NCI-H748 treated with DMSO at 0.1 percent for 48 hours (cell line): ENCODE data around the gene SP9.
A peak's percentile ranks its signal among the peaks of the same experiment; 100 is the strongest.

ENCODE experiments used
- DNase-seq: peaks from one replicate; lab custom pipeline; 2025; lab: John Stamatoyannopoulos, UW

SP9 gene

DNA sequence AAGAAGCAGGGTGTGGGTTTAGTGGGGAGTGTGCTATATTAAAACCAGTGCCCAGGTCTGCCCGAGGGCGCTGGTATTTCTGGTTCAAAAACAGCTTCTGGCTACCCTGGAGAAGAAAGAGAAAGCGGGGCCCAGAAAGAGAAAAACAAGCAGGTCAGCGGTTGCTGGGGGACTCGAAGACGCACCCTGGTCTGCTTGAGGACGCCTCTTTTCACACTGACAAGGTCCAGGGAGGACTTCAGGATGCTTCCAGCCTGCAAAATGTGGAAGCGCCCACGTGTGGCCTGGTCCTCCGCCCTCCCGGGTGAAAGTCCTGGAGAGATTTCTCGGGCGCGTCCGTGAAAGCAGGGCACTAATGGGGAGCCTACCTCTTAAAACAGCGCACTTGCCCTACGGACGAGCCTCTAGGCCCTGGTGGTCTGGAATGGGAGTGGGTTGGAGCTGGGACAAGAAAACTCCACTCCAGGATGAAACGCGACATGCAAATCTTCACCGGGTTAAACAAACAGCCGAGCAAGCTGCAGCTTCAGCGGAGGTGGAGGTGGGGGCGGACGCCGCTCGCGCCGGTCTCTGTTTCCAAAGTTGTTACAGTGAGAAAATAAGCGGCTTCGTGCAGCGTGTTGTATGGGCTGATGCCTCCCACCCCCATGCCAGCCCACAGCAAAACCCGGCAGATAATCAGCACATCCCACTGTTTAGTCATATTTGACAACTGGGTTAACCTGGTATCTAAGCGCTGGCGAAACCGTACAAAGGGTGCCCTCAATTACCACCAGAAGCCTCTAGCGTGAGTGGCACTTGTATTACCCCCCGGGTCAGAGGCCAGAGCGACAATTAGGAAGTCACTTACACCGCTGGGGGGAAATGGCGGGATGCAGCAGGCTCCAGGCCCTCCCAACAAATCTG lies 1.1 kb upstream of the SP9 start:
- no peak for DNase-seq

DNA sequence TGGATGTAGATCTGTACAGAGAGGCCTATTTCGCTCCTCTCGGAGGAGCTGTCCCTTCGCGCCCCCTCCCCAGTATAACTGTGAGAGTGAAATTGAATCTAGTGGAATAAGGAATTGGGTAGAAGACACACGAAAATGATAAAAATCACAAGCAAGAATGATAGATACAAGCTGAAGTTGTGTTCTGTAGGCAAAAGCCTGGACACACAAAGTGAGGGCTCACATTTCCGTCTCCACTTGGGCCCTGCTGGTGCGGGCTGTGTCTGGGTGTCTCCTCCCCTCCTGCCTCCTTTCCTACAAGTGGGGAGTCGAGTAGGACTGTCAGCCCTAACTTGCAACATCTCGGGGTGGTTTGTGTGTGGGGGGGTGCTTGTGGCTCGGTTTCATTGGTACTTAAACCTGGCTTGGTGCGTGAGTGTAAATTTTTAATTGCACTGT lies 457 bp upstream of the SP9 start:
- no peak for DNase-seq

DNA sequence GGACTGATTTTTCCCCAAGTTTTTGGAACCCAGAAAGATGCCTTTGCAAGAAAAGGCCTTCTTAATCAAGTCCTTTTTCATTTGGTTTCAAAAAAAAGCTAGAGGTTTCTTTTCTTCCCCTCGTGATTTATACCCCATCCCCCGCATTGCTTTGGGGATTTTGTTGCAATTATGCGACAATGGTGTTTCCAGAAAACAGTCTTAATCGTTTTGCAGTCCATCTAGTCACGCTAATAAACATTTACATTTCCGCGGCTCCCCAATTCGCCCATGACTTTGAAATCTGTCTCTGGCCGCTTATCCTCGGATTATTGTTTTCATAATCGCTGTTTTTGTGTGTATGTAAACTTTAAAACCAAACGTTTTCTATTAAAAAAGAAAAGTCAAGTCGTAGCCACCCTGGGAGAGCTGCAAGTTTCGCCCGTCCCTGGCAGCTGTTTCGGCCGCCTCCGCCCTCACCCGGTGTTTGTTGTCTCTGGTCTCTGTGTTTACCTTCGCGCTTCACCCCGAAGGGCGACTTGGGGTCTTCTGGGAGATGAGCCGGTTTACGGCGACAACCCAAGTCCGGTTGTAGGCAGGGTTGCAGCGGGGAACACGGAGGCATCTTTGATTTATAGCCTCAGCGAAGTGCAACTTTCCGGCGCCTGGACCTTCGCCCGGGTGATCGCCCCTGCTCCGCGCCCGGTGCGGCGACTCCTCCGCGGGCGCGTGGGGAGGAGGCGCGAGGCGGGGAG lies 667 bp downstream of the SP9 start:
- no peak for DNase-seq

DNA sequence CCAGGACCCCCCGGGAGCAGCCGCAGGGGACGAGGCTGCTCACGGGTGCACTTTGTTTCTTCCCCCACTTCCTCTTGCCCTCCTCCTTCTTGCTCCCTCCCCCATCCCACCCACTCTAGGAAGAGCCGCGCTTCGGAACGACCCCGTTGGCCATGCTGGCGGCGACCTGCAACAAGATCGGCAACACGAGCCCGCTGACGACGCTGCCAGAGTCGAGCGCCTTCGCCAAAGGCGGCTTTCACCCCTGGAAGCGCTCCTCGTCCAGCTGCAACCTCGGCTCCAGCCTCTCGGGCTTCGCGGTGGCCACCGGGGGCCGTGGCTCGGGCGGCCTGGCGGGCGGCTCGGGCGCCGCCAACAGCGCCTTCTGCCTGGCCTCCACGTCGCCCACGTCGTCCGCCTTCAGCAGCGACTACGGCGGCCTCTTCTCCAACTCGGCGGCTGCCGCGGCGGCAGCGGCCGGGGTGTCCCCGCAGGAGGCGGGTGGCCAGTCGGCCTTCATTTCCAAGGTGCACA lies 1.3 kb downstream of the SP9 start:
- DNase-seq: peak; percentile 53

DNA sequence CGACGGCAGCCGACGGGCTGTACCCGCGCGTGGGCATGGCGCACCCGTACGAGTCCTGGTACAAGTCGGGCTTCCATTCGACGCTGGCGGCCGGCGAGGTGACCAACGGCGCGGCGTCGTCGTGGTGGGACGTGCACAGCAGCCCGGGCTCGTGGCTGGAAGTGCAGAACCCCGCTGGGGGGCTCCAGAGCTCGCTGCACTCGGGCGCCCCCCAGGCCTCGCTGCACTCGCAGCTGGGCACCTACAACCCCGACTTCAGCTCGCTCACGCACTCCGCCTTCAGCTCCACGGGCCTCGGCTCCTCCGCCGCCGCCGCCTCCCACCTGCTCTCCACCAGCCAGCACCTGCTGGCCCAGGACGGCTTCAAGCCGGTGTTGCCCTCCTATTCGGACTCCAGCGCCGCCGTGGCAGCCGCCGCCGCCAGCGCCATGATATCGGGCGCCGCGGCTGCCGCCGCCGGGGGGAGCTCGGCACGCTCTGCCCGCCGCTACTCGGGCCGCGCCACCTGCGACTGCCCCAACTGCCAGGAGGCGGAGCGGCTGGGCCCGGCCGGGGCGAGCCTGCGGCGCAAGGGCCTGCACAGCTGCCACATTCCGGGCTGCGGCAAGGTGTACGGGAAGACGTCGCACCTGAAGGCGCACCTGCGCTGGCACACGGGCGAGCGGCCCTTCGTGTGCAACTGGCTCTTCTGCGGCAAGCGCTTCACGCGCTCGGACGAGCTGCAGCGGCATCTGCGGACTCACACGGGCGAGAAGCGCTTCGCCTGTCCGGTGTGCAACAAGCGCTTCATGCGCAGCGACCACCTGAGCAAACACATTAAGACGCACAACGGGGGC lies 2.0 kb downstream of the SP9 start:
- DNase-seq: peak; percentile 53

DNA sequence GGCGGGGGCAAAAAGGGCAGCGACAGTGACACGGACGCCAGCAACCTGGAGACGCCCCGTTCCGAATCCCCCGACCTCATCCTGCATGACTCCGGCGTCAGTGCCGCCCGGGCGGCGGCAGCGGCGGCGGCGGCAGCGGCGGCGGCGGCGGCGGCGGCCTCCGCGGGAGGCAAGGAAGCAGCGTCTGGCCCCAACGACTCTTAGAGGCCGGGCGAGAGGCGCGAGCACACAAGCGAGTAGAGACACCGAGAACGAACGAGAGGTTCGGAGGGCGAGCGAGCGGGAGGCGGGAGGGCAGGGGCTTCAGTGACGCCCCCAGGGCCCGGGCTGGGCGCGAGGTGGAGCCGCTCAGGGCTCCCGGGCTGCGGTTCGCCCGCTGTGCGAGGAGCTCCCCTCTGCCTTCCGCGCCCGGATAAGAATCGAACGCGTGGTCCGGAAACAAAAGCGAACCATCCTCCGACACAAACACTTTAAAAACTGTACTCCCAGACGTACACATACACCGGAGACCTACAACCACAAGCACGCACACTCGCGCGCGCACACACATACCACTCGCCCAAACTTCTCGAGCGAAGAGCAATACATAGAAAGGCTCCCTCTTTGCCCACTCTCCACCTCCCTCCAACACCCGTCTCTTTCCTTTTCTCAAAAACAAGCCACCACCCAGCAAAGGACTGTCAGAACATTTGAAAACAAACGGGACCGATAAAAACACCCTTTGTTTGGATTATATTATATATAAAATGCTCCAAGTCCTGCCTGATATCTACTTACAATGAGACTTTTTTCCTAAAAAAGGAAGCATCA lies 2.8 kb downstream of the SP9 start:
- no peak for DNase-seq

DNA sequence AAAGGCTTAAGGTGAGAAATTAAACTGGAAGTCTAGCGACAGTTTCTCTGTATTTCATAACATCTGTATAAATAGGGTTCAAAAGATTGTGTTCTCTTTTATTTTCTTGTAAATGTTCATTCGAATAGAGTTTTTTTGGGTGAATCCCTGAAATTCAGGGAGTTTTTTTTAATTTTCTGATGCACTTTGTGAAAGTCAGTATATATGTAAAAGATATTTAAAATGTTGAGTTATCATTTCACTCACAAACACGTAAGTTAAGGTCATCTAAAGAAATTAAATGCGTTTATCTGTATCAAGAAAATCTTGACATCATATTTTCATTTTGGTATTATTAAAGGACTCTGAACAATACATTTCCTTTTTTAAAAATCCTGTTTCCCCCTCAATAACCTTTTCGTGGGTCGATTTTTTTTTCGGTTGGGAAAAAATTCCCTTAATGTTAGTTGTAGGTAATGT lies 3.4 kb downstream of the SP9 start:
- no peak for DNase-seq

DNA sequence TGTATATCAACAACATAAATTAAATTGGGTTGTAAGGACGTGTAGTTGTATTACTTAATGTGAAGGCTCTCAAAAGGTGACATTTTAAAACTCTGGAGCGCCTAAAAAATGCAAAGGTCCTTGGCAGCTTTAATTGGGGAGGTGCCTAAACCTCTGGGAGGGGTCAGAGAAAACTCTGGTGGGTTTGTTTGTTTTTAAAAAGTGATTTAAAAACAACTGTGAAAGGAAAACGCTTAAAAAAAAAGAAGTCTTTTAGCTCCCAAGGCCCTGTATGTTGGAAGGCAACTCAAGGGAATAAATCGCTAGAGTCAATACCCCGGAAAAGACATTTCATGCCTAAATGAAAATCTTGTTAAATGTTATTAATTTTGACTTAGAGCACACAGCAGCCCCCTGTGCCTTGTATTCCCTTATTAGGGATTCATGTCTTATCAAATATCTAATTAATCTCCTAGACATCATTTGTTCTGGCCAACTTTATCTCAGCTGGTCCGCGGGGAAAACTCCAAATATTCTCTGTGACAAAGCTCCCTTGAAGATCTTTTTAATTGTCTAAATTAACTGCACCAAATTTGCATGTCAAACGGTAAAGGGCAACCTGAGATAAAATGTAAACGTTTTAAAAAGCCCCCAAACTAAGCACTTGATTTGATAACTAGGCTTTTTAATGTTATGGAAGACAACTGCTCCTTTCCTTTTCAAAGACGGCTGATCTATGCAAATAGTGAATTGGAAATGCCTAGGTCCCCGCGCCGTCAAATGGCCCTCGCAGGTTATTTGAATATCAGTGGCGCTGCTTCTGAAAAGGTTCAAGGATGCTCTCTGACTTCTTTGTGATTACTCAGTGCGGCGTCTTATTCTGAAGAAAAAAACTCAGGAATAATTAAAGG lies 4.2 kb downstream of the SP9 start:
- DNase-seq: no peak

DNA sequence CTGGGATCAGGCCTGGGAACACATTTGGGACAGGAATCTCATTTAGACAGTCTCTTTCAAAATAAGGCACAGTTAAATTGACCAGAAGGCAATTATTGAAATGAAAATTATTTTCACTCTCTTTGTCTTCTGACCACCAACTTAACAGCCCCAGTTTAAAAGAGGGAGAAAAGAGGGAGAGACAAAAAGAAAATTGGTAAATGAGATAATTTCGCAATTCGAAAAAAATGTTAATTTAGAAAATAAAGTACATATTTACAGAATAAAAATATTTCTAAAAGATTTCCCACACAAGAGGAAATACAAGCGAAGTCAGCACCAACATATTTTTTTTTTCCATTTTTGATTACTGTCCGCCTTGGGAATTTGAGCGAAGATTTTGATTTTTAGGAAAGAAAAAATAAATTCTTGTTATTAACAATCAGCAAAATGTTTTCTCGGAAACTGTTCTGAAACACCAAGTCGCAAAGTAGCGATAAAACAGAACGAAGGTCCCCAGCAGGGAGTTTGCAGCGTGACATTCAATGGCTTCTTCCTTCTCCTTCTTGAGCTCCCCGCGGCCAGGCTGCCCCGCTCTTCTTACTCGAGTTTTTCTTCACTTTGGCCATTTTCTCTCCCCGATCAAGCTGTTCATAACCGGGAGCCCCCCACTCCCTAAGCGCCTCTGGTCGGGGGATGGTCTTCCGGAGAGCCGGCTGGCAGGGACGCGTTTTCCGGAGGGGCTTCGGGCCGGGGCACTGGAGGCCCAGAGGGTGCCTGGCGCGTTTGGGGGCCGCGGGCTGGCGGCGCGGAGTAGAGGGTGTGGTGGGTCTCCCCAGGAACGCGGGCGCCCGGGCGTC lies 5.0 kb downstream of the SP9 start:
- no peak for DNase-seq

DNA sequence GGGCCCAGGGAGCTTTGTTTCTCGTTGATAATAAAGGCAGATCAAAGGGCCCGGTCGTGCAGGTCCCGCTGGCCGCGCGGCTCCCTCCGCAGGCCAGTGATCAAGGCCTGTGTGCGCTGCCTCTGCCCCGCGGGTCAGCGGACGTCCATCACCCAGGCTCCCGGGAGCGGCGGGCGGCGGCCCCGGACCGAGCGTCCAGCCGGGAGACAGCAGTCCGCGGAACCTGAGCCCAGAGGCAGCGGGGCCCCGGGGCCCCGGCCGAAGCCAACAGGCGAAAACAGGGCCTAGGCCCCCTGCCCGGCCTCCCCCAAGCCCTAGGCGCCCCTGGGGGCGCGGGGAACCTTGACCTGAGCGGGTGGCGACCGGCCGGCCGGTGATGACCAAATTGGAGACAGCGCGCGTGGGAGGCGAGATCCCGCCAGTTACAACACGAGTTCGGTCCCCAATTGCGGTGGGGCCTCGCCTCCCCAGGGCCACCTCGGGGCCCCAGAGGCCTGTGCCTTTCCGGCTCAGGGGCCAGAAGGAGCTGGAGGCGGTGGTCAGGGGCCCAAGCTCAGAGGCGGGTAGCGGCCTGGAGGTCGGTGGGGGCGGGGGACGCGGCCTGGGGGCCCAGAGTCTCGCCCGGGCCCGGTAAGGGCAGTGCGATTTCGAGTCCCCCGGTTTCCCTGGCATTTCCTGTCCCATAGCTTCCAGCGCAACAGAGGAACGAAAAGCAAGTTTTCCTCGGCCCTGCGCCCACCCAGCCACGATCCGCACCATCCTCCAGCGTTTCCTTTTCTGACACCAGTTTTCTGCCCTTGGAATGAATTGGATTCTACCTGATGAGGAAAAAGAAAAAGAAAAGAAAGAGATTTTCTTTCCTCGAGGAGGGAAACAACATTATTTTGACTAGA lies 5.9 kb downstream of the SP9 start:
- DNase-seq: no peak

DNA sequence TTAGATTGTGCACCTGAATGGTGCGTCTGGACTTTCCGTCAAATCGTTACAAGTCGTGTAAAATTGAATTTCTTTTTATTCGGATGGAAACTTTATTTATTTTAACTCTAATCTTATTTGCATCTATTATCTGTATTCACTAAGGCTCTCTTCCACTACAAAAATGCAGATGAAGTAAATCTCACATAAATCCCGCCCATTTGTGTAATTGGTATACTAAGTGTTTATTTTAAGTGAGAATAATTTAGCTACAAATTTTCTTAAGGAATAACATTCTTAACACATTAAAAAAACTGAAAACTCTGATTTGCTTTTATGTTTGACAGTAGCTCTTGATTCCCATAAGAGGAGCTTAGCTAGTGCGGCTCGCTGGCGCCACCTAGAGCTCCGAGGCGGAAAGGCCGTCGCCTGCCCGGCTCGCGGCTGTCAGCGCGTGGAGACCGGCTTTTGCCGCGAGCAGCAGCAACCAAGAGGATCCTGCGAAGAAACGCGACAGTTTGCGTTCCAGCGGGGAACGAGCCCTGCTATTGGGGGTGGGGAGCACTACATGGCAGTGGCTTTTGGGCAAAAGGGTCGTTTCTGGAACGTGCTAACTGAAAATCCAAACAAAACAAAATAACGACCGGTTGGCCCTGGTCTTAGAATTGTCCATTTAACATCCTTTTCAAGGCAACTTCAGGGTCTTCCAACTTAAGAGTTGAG lies 6.7 kb downstream of the SP9 start:
- DNase-seq: peak; percentile 79

DNA sequence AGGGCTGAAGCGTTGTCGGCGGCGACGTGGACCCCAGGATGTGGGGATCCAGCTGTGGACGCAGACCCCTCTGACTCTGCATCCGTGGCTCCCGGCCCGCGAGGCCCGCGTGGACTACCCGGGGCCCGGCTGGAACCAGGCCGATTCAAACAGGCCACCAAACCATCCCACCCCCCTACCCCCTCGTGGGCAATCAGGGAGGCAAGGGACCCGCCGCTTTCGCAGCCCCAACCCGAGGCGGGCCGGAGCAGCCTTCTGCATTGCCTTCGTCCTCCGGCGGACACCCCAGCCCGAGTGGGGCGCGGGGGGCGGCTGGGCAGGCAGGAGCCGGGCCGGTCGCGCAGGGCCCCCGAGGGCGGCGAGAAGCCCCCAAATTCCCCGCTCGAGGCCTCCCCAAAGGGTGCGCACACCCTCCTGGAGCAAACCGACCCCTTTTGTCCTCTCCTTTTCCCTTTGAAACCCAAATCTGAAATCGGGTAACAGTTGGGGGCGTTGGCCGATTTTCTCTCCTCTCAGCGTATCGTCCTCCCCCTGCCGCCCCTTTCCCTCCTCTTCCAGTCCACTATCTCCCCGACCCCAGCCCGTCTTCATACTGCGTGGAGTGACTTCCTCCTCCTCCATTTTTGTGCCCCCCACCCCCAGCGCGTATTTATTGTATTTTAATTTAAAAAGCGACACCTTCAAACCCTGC lies 7.4 kb downstream of the SP9 start:
- DNase-seq: no peak

DNA sequence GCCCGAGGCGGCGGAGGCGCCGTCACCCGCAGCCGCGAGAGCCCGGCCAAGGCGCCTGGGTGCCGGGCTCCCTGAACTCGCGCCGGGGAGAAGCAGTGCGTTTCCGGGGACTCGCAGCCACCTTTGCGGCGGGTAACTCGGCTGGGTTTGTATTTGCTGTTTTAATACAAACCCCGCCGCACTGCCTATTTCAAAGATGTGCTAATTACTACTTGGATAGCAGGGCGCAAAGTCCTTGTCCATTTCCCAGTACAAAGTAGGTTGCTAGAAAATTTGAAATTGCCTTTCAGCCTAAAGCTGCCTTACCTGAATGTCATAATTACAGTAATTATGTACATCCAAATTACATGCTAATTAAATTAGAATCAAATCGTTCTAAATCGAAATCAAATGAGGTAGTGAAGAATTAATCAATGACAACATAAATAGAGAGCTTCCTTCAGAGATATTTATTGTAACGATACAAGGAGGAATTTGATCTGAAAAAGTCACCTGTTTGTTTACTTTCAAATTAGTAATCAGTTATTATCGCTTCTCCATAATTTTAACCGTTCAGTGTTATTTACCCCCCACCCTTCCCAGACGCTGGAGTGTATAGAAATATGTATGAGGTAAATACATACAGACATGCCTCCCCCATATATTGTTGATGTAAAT lies 8.1 kb downstream of the SP9 start:
- DNase-seq: no peak

DNA sequence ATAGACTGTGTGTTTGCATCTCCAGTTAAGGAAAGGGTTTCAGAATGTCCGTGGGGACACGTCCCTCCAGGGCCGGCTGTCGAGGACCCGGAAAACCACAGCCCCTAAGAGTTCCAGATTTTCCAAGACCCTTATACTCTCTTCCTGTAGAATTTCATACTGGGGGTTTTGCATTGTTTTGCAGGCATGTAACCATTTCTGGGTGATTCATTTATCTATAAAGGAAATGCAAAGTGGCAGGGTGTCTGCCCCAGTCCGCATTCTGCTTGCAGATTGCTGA lies 8.5 kb downstream of the SP9 start:
- no peak for DNase-seq

DNA sequence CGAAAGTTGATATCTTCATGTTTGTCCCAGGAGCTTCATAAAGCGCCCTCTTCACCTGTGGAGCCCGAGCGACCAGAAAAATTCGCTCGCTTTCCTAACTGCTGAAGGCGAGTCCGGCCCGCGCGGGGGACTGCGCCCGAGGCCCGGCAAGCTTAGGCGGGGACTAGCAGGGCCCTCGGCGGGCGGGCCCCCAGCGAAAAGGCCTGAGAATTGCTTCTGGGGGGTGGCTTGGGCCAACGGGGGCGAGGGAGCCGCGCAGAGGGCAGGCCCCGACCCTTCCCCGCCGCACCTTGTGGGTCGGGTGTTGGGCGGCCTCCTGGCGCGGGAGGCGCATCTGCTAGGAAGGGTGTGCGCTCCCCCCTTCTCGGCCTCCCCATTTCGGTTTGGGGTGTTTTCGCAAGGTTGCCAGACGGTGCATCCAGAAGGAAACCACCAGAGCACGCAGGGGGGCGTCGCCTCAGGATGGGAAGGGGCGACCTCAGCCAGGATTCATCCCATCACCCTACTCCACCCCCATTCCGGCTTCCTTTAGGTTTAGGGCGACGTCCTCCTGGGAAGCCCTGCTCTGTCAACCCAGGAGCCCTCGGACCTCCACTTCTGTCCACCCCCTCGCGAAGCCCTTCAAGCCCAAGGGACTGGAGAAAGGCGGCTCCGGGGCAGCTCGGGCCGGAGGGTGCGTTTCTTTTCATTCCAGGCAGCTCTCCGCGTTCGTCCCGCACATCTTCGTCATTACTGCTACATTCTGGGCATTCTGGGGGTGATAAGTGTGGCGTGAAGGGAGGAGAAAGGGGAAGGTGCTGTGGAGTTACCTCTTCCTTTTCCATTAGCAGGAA lies 9.1 kb downstream of the SP9 start:
- no peak for DNase-seq
